Stimulated activated CD4-positive, alpha-beta T cell treated with anti-CD3 and anti-CD28 coated beads, Interleukin-4, amount 100 ng/mL, for 1 hour (primary cell): ENCODE measurements around the gene ATP8A1.
"Not testable (repeated sequence)": the region's sequence is repeated elsewhere in the genome, so short reads cannot be mapped to it uniquely, and the experiment has no call there.

Source experiments
- DNase-seq: peaks from one replicate; pipeline ENCODE4 v3.0.0-alpha.2; 2020

Gene ATP8A1

DNA sequence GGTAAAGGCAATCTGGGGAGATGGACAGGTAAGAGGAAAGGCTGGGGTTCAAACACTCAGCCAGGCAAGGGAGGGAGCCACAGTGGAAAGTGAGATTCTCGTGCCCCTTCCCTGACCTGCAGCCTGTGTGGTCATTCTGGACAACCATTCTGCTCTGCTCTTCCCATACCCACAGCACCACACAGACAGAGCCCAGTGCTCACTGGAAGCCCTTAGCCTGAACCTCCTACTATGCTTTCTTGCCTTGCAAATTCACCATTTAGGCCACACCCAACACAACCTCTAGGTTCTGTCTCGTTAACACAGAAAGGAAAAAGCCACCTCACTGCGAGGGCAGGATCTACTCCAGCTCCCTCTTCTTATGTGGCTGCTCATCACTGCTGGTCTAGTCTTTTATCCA lies 166.9 kb downstream of the ATP8A1 start:
- DNase-seq, result no peak

DNA sequence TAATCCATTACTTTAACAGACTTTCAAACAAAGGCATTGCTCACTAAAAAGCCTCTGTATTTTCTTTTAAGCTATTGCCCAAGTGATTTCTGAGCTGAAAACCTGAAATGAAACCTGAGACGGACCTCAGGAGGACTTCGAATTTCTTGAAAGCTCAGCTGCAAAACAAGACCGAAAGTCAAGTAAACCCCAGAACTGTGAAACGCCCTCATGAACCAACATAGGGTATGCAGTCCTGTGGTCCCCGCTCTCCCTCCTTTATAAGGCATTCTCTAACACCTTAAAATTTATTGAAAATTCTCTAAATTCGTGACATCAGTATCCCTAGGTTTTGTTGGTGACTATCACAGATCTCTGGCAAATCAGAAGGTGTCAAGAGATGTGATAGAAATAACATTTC lies 167.8 kb downstream of the ATP8A1 start:
- no peak for DNase-seq

DNA sequence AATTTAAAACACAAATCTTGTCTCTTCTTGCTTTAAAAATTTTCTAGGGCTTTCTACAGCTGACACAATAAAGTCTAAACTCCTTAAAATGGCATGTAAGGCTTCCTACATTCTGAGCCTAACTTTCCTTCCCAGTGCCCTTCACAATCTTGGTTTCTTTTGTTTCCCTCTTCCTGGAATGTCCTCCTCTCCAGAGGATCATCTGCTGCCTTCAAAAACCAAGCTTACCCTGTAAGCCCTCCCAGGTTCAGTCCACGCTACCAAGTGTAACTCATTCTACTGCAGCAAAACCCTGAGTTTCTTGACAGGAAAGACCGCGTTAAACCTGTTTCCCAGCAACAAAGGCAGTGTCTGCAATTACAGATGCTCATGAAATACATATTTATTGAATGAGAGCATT lies 168.4 kb downstream of the ATP8A1 start:
- DNase-seq, result no peak

DNA sequence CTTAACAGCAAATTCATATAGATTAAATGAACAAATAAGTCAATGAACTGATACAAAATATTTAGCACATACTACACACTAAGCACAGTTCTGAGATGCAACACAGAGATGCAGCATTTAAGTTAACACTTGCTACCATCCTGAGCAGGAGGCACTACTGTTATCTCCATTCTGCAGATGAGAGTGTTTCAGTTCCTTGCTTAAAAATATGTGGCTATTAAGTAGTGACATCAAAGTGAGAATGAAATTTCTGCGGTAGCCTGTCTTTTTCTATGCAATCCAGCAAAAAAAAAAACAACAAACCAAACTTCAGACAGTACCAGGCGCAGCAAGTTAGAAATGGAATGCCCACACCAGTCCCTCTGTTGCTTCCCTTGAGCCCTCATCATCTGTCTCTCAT lies 168.8 kb downstream of the ATP8A1 start:
- DNase-seq, result no peak

DNA sequence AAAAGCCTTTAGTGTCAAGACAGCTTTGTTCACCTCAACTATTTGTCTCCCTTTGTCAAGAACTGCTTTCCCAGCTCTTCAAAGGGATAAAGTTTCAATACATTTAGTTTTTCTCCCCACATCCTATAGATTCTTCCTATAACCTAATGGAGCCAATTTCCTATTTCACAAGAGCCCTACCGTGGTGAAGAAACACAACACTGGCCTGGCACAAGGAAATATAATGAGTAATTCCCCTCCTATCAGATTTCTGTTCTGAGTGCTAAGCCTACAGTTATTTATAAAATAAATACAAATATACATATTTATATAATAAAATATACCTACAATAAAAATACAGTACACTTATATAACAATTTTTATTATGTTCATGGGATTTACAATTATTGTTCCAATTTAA lies 169.7 kb downstream of the ATP8A1 start:
- DNase-seq, result no peak

DNA sequence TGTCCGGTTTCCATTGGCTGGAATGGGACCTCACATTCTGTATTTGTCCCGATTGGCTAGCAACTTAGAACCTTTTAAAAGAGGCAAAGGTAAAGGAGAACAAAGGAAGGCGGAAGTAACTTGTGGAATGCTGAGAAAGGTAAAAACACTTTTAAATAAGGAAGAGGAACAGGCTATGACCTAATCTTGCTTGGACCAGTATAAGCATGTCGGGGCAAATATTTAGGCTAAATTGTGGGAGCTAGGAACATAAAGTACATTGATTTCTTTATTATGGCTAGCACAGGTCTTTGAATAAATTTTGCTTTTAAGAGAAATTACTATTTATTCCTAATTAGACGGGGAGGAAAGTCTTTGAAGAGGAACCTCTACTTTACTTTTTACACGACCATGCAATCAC lies 170.7 kb downstream of the ATP8A1 start:
- not testable (repeated sequence) for DNase-seq

DNA sequence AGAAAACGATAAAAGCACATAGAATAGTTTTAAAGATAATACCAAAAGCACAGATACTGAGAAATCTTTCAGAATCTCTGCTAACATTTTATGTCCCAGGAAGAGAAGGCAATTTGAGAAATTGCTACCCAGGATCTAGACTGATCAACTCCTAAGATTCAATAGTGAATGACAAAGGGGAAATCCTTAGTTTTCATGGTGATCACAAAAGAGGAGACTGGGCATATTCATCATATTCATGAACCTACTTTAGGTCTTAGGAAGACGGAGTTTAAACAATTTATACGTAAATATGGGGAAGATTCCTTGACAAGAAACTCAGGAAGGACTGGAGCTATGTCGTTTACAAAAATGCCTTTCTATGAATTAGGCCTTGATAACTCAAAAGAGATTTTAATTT lies 172.3 kb downstream of the ATP8A1 start:
- DNase-seq, result no peak

DNA sequence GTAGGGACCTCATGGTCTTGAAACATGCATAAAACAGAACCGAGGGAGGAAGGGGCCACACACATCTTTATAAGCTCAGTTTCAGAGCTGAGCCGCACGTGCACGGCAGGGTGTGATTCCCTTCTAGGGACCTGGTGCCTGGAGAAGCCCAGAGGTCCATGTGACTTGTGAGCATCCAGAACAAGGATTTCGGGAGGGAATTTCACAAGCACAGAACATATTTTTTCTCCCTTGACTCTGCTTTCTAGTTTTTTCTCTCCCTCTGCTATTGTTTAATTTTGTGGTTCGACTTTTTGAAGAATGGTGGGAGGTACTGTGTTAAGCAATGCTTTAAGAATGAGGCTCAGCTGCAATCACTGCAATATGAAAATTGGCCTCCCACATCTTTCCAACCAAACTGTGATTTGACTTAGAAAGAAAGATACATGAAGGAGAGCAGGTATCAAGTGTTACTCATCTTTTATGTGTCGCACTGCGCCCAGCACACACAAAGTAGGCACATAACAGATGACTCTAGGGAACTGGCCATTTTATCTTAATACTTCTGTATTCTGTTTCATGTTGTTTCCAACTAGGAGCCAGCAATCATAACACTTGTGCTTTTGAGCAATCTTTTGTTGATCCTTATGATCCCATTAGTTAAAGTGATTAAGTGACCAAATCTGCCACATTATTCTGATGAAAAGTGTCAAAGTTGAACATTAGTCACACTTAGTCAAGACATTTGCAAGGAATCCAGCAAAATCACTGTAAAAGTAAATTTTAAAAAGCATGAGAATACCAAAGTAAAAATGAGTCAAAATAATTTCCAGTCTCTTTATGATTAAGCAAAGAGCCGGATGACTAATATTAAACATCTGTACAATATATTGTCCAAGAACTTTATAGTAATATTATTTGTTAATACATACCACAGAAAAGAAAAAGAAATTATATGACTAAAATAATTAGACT lies 173.2 kb downstream of the ATP8A1 start:
- DNase-seq, result no peak

DNA sequence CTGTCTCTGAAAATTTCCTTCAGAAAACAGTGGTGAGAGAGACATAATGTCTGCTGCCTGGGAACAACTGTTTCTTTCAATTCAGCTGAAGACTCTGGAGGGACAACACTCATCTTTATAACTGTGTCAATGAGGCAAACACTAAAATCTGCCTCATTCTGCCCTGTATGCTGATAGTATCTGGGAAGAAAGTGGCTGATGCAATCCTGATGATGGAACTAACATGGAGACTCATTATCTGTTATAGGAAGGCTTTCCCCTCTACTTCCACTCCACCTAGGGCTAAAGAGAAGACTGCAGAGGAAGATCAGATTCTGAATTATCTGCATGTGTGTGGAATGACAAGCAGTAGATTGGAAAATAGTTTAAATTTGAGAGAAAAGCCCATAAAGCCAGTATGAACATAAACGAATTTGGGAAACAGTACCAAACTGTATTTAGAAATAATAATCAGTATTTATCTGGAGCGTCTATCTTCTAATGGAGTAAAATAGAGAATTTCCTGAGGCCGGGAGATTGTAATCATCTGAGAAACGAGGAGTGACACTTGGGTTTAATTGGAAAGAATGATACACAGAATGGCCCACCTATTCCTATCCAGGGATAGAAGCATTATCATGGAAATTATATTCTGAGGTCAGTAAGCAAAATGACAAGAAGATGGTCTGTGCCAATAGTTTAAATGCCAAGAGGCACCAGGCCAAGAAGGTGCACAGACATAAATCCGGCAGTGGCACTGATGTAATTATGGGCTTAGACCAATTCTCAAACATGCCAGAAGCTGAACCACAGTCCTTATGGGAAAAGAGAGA lies 174.2 kb downstream of the ATP8A1 start:
- DNase-seq, result no peak

DNA sequence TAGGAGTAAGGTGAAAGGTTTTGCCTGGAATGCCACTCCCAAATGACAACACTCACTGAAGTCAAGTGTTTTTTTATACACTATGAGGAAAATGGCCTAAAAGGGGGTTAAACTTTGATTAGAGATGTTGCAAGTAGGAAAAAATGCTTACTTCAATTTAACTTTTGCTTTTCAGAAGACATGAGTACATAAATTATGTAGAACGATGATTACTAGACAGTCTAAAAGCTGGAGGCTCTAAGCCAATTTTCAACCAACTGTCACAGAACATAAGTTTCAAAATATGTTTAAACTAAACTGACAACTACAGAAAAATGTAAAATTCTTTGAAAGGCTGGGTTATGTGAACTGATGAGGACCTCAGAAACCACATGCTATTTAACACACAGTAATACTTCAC lies 176.2 kb downstream of the ATP8A1 start:
- DNase-seq, result no peak

DNA sequence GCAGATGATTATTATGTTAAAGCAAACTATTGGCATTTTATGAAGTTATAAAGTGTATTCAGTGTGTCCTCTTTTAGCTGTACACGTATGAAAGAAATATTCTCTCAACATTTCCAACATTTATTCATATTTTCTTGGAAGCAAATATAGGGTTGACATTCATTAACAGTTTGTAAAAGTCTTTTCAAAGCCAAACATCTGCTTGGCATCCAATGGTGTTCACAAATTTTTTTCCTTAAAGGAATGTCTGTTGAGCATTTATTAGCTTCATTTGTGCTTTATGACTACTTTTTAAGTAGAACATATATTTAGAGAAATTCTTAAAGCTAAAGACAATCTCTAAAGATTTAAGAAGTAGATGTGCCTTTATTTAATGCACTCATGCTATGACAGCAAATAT lies 176.6 kb downstream of the ATP8A1 start:
- no peak for DNase-seq

DNA sequence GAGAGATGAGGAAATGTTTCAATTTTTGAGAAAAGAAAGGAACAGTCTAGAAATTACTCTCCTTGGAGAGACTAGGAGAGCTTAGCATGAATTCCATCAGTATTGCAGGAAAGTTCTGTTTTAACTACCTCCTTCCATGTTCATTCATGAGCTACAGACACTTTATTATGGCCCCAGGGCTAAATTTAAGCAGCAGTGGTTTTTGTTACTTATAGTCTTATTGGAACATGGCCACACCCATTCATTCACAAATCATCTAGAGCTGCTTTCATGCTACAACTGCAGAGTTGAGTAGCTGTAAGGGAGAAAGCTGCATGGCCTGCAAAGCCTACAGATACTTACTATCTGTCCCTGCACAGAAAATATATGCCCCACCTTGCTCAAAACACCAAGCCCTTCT lies 178.0 kb downstream of the ATP8A1 start:
- DNase-seq, result no peak

DNA sequence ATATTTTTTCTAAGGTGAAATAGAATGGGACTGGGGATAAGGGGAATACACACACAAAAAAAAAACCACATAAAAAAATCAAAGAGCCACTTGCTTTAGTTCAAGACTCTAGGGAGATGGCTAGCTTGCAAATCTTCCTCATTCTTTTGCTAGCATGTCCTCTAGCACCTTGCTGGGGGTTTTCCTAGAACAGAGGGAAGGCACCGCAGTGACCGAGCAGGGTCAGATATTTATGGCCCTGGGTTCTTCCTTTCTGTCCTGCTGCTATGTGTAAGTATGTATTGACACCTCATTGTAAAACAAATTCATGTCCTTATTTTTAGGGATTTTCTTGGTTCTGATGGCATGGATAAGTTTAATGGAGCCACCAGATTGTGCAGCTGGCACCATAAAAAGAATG lies 178.4 kb downstream of the ATP8A1 start:
- no peak for DNase-seq

DNA sequence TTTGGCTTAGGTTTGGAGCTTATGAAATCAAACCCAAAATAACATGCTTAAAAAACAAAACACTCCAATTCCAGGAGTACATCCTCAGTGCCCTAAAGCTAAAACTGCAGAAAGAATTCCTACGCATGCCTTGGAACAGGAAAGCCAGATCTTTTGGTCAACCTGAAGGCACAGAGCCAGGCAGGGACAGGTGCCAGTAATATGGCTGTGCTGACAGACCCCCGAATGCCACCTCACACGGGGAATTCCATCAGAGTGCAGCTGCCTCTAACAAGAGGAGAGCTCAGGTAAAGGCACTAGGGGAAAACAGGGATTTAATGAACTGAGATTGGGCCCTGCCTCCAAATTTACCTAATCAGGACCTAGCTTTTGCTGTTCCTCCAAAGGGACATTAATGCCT lies 182.5 kb downstream of the ATP8A1 start:
- DNase-seq, result no peak

DNA sequence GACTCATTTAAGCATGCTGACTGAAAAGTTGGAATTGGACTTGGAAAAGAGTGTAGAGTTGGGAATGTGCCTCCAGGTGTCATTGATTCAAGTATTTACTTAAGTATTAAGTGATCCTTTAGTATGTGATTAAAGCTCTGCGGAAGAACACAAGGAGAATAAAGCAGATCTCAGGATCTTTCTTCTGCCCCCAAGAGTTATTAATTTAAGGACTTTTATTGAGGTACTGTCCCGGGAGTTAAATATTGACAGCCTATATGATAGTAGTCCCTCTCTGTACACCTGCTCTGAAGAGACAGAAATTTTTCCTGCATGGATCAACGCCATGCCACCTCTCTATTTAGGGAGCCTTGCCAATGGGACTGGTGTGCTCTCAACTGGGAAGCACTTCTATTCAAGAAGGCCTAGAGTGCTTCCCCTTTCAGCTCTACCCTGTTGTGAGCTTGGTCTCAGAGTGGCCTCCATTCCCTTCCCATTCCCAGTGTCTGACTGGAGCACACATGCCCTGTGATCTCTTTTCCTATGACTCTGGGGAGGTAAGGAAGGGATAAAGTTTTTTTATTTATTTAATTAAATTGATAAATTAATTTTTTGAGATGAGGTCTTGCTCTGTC lies 183.7 kb downstream of the ATP8A1 start:
- DNase-seq, result no peak

DNA sequence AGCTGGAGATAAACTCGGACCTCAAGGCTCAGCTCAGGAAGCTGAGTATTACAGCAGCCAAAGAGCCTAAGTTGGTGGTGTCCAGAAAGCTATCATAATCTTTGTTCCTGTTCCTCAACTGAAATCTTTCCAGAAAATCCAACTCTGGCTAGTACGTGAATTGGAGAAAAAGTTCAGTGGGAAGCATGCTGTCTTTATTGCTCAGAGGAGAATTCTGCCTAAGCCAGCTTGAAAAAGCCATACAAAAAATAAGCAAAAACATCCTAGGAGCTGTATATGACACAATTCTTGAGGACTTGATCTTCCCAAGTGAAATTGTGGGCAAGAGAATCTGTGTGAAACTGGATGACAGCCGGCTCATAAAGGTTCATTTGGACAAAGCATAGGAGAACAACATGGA lies 185.0 kb downstream of the ATP8A1 start:
- no peak for DNase-seq

DNA sequence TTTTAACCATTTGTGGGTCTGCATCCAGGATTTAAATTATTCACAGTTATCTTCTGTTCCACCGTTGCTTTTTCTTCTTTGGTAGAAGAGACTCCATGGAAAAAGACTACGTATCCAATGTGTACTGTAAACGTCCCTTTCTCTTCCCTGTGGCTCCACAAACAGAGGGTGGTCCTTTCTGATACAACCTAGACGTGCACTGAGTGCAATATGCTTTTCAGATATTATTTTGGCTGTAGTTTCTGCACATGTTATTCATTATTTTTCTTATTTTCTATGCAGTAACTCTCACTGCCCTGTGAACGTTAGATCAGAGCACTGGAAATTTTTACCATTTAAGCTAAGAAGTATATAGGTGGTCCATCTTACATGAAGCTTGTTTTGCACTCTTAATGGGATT lies 186.9 kb downstream of the ATP8A1 start:
- no peak for DNase-seq

DNA sequence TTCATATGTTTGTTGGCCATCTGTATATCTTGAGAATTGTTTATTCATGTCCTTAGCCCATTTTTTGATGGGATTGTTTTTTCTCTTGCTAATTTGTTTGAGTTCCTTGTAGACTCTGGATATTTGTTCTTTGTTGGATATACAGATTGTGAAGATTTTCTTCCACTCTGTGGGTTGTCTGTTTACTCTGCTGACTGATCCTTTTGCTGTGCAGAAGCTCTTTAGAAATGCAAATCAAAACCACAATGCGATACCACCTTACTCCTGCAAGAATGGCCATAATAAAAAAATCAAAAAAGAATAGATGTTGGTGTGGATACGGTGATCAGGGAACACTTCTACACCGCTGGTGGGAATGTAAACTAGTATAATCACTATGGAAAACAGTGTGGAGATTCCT lies 189.1 kb downstream of the ATP8A1 start:
- not testable (repeated sequence) for DNase-seq

DNA sequence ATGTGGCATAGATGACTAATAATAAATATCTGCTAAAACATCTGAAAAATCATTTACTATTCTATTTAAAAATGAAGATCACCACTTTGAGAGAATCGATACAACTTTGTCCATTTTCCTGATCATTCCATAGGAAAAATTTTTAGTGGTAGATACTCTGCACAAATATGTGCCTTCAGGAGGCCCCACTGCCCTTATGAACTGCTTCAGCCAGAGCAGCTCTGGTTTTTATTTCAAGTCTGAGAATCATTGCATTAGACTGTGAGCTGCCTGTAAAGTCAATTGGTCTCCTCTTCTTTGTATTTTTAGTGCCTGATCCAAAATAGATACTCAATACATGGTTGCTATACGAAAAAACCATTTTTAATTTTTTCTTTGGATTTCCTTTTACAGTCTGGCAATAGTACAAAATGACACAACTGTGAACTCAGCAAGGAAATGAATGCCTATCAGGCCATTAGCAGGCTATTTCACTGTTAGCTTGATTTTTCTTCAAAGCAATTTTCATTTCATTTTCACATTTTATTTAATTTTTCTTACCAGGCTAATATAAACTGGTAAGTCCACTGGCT lies 190.5 kb downstream of the ATP8A1 start:
- no peak for DNase-seq

DNA sequence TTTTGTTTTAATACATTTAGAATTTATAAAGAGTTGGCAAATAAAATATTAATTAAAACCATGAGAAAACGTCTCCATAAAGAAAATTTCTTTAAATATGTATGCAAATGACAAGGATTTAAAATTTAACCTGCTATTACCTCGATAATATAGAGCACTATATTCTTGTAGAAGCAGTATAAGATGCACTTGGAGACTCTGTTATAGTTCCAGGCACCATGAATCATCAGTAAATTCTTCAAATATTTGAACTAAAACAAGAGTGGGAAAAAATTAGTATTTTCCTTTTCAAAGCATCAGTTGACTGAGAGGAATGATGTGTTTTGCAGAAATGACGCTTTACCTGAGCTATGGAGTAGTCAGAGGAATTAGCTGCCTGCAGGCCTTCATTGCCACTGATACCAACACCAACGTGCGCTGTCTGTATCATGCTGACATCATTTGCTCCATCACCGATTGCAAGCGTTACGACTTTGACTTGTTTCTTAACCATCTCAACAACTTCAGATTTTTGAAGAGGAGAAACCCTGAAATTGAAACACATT lies 192.3 kb downstream of the ATP8A1 start:
- DNase-seq, result no peak

DNA sequence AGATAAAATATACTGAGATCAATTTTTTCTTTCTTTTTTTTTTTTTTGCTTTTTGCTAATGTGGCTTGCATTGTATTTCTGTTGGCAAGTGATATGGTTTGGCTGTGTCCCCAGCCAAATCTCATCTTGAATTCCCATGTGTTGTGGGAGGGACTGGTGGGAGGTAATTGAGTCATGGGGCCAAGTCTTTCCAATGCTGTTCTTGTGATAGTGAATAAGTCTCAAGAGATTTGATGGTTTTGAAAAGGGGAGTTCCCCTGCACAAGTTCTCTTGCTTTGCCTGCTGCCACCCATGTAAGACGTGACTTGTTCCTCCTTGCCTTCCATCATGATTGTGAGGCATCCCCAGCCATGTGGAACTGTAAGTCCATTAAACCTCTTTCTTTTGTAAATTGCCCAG lies 195.7 kb downstream of the ATP8A1 start:
- DNase-seq, result not testable (repeated sequence)

DNA sequence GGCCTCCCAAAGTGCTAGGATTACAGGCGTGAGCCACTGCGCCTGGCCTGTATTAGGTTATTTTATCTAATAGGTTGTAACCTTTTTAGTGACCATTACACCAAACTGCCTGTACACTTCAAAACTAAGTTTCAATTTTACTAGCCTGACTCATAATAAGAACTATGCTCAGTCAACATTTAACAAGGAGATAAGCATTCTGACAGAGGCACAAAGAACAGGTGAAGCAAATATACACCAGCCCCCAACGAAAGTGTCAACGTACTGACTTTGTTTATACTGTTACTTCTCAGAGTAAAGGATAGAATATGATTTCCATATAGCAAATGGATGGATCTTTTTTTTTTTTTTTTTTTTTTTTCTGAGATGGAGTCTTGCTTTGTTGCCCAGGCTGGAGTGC lies 196.9 kb downstream of the ATP8A1 start:
- DNase-seq, result no peak

DNA sequence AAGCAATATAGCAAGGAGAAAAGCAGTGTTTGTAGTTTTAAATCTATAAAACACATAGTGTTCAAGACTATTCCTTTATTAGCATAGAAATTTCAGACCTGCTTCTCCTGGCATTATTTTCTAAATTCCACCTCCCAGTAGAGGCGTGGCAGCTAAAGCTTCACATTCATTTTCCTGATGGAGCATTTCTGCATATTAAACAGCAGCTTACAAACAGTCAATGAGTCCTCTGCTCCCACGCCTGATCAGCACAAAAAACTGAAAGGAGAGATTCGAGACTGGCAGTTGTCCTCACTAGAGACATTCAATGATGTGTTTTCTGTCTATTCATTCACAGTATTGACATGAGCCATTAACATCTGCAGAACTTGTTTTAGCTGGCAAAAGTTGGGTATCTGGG lies 198.2 kb downstream of the ATP8A1 start:
- DNase-seq, result no peak
